A549 (cell line): Measurements from ENCODE around the gene KIAA1755.

Experiments used
- POLR2A ChIP-seq: IDR thresholded peaks from 2 replicates; pipeline ENCODE4 v1.6.1; 2012; ENCODE audit warnings: mild to moderate bottlenecking, low read length
- RFX5 ChIP-seq: fragments of 450-650 bp; IDR thresholded peaks from 2 replicates; pipeline ENCODE4 v1.7.1; 2014; ENCODE audit warnings: antibody characterized with exemption, mild to moderate bottlenecking, moderate library complexity

DNA sequence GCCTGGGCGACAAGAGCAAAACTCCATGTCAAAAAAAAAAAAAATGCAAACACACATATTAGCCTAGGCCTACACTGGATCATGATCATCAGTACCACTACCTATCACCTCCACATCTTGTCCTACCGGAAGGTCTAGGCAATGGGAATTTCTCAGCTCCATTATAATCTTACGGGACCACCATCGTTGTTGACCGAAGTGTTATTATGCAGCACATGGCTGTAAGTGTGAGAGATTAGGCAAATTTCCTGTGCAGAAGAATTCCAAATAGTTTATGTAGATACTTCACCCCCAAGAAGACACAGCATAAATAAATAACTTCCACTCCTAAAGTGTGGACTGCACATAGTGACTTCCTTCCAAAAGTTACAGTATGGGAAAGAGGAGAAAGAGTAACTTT lies 16.8 kb upstream of the KIAA1755 start:
- TF ChIP-seq RFX5: no peak
- no peak for TF ChIP-seq POLR2A
